ENCODE results near the gene CMKLR1.

- no peak for TF ChIP-seq CTCF (IDR thresholded peaks at IDR 0.05; ENCODE audit: extremely low read depth in 1 of 2, insufficient read depth in 1 of 2, low read depth in 1 of 2, low read length in 2 of 2)
- no peak for TF ChIP-seq EZH2 (IDR thresholded peaks at IDR 0.05; ENCODE audit: borderline replicate concordance, low read depth, low read length, severe bottlenecking)
- no peak for TF ChIP-seq MAX (IDR thresholded peaks at IDR 0.05; ENCODE audit: insufficient read depth, insufficient read length)
- TF ChIP-seq POLR2AphosphoS5 (IDR thresholded peaks at IDR 0.05; ENCODE audit: insufficient read depth, low read depth, low read length) = no peak
- no peak for TF ChIP-seq POLR2A (IDR thresholded peaks at IDR 0.05; ENCODE audit: low read depth, low read length)
- TF ChIP-seq MYC (IDR thresholded peaks at IDR 0.05; ENCODE audit: low read depth, low read length) = no peak
Observed at GRCh38 chr12:108360487-108360886, 21.4 kb upstream of the CMKLR1 start.
